ENCODE measurements around the gene CENATAC. TPM values are rescaled to one million over a fixed set of nuclear protein-coding genes. Genes with fewer than 3 reads are reported as not detected.

CENATAC gene
- total RNA-seq, 1 experiment from 2014 or later, result 55.2 TPM

DNA sequence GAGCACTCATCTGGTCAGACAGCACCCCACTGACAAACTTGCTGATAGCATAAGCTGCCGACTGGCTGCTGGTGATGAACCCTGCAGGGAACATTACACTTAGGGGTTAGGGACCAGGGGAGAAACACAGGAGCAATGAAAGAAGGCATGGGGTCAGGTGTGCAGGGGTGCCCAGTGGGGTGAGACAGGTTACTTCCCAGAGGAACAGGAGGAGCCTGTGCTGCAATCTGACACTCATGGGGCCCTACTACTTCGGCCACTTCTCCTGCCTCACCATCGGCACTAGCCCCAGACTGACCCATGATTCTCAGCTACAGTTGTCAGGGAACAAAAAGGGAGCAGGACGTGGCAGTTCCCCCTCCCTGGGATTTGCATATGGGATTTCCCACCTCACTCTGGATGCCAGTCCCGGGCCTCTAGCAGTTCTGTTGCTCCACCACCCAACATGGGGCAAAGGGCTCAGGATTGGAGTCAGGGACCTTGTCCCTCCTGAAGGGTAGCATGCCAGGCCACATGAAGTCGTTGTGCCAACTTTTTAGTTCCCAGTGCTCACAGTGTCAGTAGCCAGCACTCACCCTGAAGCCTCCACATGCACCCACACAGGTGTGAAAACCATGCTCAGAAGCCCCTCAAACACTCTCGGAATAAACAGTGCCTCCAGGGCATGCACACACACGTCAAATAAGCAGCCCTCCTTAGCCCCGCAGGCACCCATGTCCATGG lies 30.6 kb downstream of the CENATAC start:
- Histone ChIP-seq H3K9me3 (ENCODE audit: control insufficient read depth, low read depth, low read length) (no peaks in the 10 kb centered on the region), H3K27ac (ENCODE audit: insufficient read length, low read depth, low read length) (no peak overlapping the region)
- DNase-seq, result no peak

More for the DNA sequence above, 30.6 kb downstream of the CENATAC start:
- Histone ChIP-seq H2BK15ac (ENCODE audit: low read depth, low read length) (no peak overlapping the region), H2BK5ac (ENCODE audit: insufficient read length, low read length) (no peak overlapping the region), H3K79me2 (ENCODE audit: insufficient read depth, low read length) (no peaks in the 10 kb centered on the region), H4K8ac (replicated peaks; ENCODE audit: insufficient read length, low read depth, low read length) (no peak overlapping the region), H3K56ac (ENCODE audit: insufficient read length, low read depth, low read length) (no peak overlapping the region), H3K18ac (ENCODE audit: insufficient read length, low read depth, low read length) (no peak overlapping the region), H3K23me2 (ENCODE audit: insufficient read length, low read depth, low read length, poor library complexity, severe bottlenecking) (peaks cover 14% of the 10 kb centered on the region), H3K27me3 (ENCODE audit: insufficient read depth, low read length) (no peaks in the 10 kb centered on the region), H3K4me1 (ENCODE audit: insufficient read depth, low read length) (peaks cover 8% of the 10 kb centered on the region; the same call in 1 of the 2 replicates), H2AK5ac (ENCODE audit: insufficient read length, low read length) (no peak overlapping the region), H3K14ac (ENCODE audit: insufficient read depth, low read length) (no peak overlapping the region), H2BK12ac (ENCODE audit: insufficient read length, low read depth, low read length) (no peak overlapping the region), H3K9ac (ENCODE audit: extremely low read depth, insufficient read length, low read length) (no peak overlapping the region), H3K4ac (ENCODE audit: low read depth, low read length) (no peak overlapping the region), H2BK120ac (ENCODE audit: low read depth, low read length, poor library complexity, severe bottlenecking) (no peak overlapping the region), H3K79me1 (ENCODE audit: insufficient read depth, low read depth, low read length, poor library complexity, severe bottlenecking) (peaks cover 3% of the 10 kb centered on the region), H3T11ph (ENCODE audit: low read length) (no peak overlapping the region), H2BK20ac (ENCODE audit: low read depth, low read length, poor library complexity, severe bottlenecking) (no peak overlapping the region), H4K20me1 (ENCODE audit: control insufficient read depth, insufficient read depth, insufficient read length) (no peaks in the 10 kb centered on the region), H4K5ac (ENCODE audit: insufficient read length, low read depth, low read length) (no peak overlapping the region), H3K4me2 (ENCODE audit: insufficient read depth, insufficient read length, low read length) (no peak overlapping the region), H4K91ac (ENCODE audit: insufficient read length, low read depth, low read length) (no peak overlapping the region), H2AFZ (ENCODE audit: low read length) (no peak overlapping the region), H3K23ac (ENCODE audit: insufficient read length, low read depth, low read length) (no peak overlapping the region)
- Mint-ChIP-seq H3K36me3 (ENCODE audit: insufficient read depth in 1 of 3, low read depth in 3 of 3) (peaks cover 25 to 52% (median 50%) of the 10 kb centered on the region in 3 experiments), H3K27ac (peak overlapping the region; percentile 32 to 59 (median 44); a peak in 4 of 7 replicates), H3K9me3 (no peaks in the 10 kb centered on the region), H3K4me1 (peaks cover 22 to 24% of the 10 kb centered on the region in 2 experiments), H3K27me3 (ENCODE audit: low read depth) (no peaks in the 10 kb centered on the region; the same call in 1 of the 2 replicates), H3K4me3 (peak overlapping the region; percentile 79 to 83; a peak in 4 of 5 replicates)
- WGBS (ENCODE audit: extremely low coverage, insufficient read length, low lambda C conversion rate), result no CpG with 5 or more reads among the region's 9 CpGs
- TF ChIP-seq CTCF (conservative IDR thresholded peaks at IDR 0.05), result no peak
